HG03460 (cell line): ENCODE measurements around the gene SMAP1.
"Not testable (repeated sequence)": the region's sequence is repeated elsewhere in the genome, so short reads cannot be mapped to it uniquely, and the experiment has no call there.

Experiments used
- ATAC-seq: cut with Tn5 transposase; IDR thresholded peaks from one replicate; pipeline ENCODE4 v1.9.1; 2021; ENCODE audit not compliant: unreplicated experiment

The SMAP1 gene

GRCh38 chr6:70738028-70738427 is 70.3 kb downstream of the SMAP1 start:
- ATAC-seq: no peak

- no peak for ATAC-seq
Measured at GRCh38 chr6:70739534-70739933, 71.9 kb downstream of the SMAP1 start.

- ATAC-seq: not testable (repeated sequence)
Measured at GRCh38 chr6:70740746-70741145, 73.1 kb downstream of the SMAP1 start.

- ATAC-seq: not testable (repeated sequence)
Measured at GRCh38 chr6:70742462-70742861, 74.8 kb downstream of the SMAP1 start.

- no peak for ATAC-seq
Measured at GRCh38 chr6:70753870-70754380, 86.2 kb downstream of the SMAP1 start.

GRCh38 chr6:70758883-70759282 is 91.2 kb downstream of the SMAP1 start:
- ATAC-seq: no peak

- no peak for ATAC-seq
Measured at GRCh38 chr6:70763754-70764510, 96.2 kb downstream of the SMAP1 start.

- ATAC-seq: no peak
Measured at GRCh38 chr6:70764706-70765105, 97.0 kb downstream of the SMAP1 start.

- ATAC-seq: not testable (repeated sequence)
Measured at GRCh38 chr6:70771351-70771750, 103.7 kb downstream of the SMAP1 start.

GRCh38 chr6:70779934-70780333 is 112.3 kb downstream of the SMAP1 start:
- ATAC-seq: no peak

GRCh38 chr6:70790483-70791224 is 123.0 kb downstream of the SMAP1 start:
- ATAC-seq: no peak

GRCh38 chr6:70797625-70798024 is 129.9 kb downstream of the SMAP1 start:
- peak; percentile 97 for ATAC-seq

- ATAC-seq: no peak
Measured at GRCh38 chr6:70806086-70806485, 138.4 kb downstream of the SMAP1 start.

GRCh38 chr6:70811788-70812187 is 144.1 kb downstream of the SMAP1 start:
- ATAC-seq: no peak

- ATAC-seq: no peak
Measured at GRCh38 chr6:70813885-70814284, 146.2 kb downstream of the SMAP1 start.

GRCh38 chr6:70819646-70820045 is 152.0 kb downstream of the SMAP1 start:
- ATAC-seq: no peak

GRCh38 chr6:70820778-70821177 is 153.1 kb downstream of the SMAP1 start:
- ATAC-seq: no peak

GRCh38 chr6:70821751-70822150 is 154.1 kb downstream of the SMAP1 start:
- ATAC-seq: no peak

GRCh38 chr6:70823651-70824050 is 156.0 kb downstream of the SMAP1 start:
- no peak for ATAC-seq

- no peak for ATAC-seq
Measured at GRCh38 chr6:70831427-70831826, 163.7 kb downstream of the SMAP1 start.

- ATAC-seq: no peak
Measured at GRCh38 chr6:70834520-70834919, 166.8 kb downstream of the SMAP1 start.

- no peak for ATAC-seq
Measured at GRCh38 chr6:70838907-70839285, 171.2 kb downstream of the SMAP1 start.
